A673 (cell line): ENCODE measurements around the gene UBE3A. TPM values are rescaled to one million over a fixed set of nuclear protein-coding genes. Genes with fewer than 3 reads are reported as not detected.

Experiments used
- BruUV-seq: library from RNA; stranded (reverse); fragments of 400-500 nt; replicated peaks from 2 replicates; lab custom pipeline; 2021; lab: Mats Ljungman, UMichigan
- CTCF ChIA-PET: fragments of 300-600 bp; sonication (Branson Sonifier 250); formaldehyde crosslinking; loops from one replicate; lab custom pipeline; 2022; ENCODE audit warnings: antibody characterized with exemption; lab: Charles Lee
- POLR2A ChIA-PET: fragments of 300-600 bp; sonication (Branson Sonifier 250); formaldehyde crosslinking; loops from one replicate; lab custom pipeline; 2022; ENCODE audit warnings: antibody characterized with exemption; ENCODE audit not compliant: low non-redundant PET; lab: Charles Lee
- DNase-seq: peaks from one replicate; pipeline ENCODE4 v3.0.0-alpha.2; 2015; ENCODE audit warnings: low spot score
- H3K27ac ChIP-seq: fragments of 200-600 bp; sonication (generic); 2 replicates; pipeline ENCODE4 v1.5.1; 2016; ENCODE audit warnings: mixed run types, low read depth, mild to moderate bottlenecking, mixed read lengths, antibody characterized with exemption, low read length; ENCODE audit not compliant: poor library complexity, severe bottlenecking
- H3K27me3 ChIP-seq: fragments of 200-600 bp; sonication (generic); replicated peaks from 2 replicates; pipeline ENCODE4 v1.6.1; 2017; ENCODE audit warnings: mixed run types, low read depth, mild to moderate bottlenecking, mixed read lengths, antibody characterized with exemption, low read length; ENCODE audit not compliant: insufficient read depth, poor library complexity
- H3K36me3 ChIP-seq: fragments of 200-600 bp; sonication (generic); 2 replicates; pipeline ENCODE4 v1.6.1; 2016; ENCODE audit warnings: mixed run types, mild to moderate bottlenecking, mixed read lengths, antibody characterized with exemption, low read length; ENCODE audit not compliant: insufficient read depth, poor library complexity, severe bottlenecking
- H3K4me1 ChIP-seq: fragments of 200-600 bp; sonication (generic); 2 replicates; pipeline ENCODE4 v1.6.1; 2017; ENCODE audit warnings: mixed run types, mild to moderate bottlenecking, mixed read lengths, antibody characterized with exemption, low read length; ENCODE audit not compliant: insufficient read depth, poor library complexity, severe bottlenecking
- H3K4me3 ChIP-seq: fragments of 200-600 bp; sonication (generic); 2 replicates; pipeline ENCODE4 v1.5.1; 2016; ENCODE audit warnings: low read depth, mixed run types, mild to moderate bottlenecking, mixed read lengths, low read length; ENCODE audit not compliant: poor library complexity, severe bottlenecking
- H3K9me3 ChIP-seq: fragments of 200-600 bp; sonication (generic); 2 replicates; pipeline ENCODE4 v1.6.1; 2016; ENCODE audit warnings: mixed run types, low read depth, mild to moderate bottlenecking, mixed read lengths, antibody characterized with exemption, low read length; ENCODE audit not compliant: poor library complexity, severe bottlenecking
- CTCF ChIP-seq: fragments of 300-800, 200-600 bp; sonication (generic); conservative IDR thresholded peaks from 2 replicates; pipeline ENCODE4 v1.5.1; 2017; ENCODE audit warnings: low read depth, mild to moderate bottlenecking, antibody characterized with exemption, low read length, moderate library complexity, mixed read lengths
- EZH2 ChIP-seq: fragments of 200-600 bp; sonication (generic); IDR thresholded peaks from 2 replicates; pipeline ENCODE4 v1.6.1; 2017; ENCODE audit warnings: borderline replicate concordance, low read depth, mild to moderate bottlenecking, mixed read lengths, antibody characterized with exemption, low read length; ENCODE audit not compliant: poor library complexity, severe bottlenecking
- intact Hi-C: fragments of 100-400 bp; cut with micrococcal nuclease; formaldehyde crosslinking; loops from one replicate; pipeline ENCODE4 v1.10.0; 2022; ENCODE audit not compliant: unreplicated experiment
- total RNA-seq: library from RNA; stranded (reverse); gene quantifications from 2 replicates; pipeline ENCODE4 v1.2.3, GENCODE V29; 2021

Gene UBE3A
- total RNA-seq, 1 experiment from 2014 or later = 104 TPM

GRCh38 chr15:25323420-25323819, 115.4 kb downstream of the UBE3A start:
- no peak overlapping the region for H3K27ac ChIP-seq
- CTCF ChIA-PET = no interaction called here
- no peaks in the 10 kb centered on the region for H3K4me1 ChIP-seq
- DNase-seq = no peak
- no TSS peak for BruUV-seq
- no peak for TF ChIP-seq CTCF
- TF ChIP-seq EZH2 = no peak
- H3K36me3 ChIP-seq = no peaks in the 10 kb centered on the region
- intact Hi-C loops = no loop called here
- H3K27me3 ChIP-seq = no peaks in the 10 kb centered on the region
- POLR2A ChIA-PET = no interaction called here
- peaks cover 13% of the 10 kb centered on the region for H3K9me3 ChIP-seq
- H3K4me3 ChIP-seq = no peak overlapping the region

GRCh38 chr15:25287823-25288222, 151.0 kb downstream of the UBE3A start:
- POLR2A ChIA-PET = no interaction called here
- Histone ChIP-seq H3K27me3 (no peaks in the 10 kb centered on the region), H3K4me1 (no peaks in the 10 kb centered on the region), H3K9me3 (peaks cover 11% of the 10 kb centered on the region), H3K27ac (no peak overlapping the region), H3K4me3 (no peak overlapping the region), H3K36me3 (no peaks in the 10 kb centered on the region)
- CTCF ChIA-PET = no interaction called here
- no peak for DNase-seq
- TF ChIP-seq EZH2 (no peak), CTCF (no peak)
- BruUV-seq = no TSS peak
- intact Hi-C loops = no loop called here
